Ascending aorta (tissue), 2 donors: ENCODE results near the gene BLID. TPM values are rescaled to one million over a fixed set of nuclear protein-coding genes. Genes with fewer than 3 reads are reported as not detected.

Experiments used
- DNase-seq, 2 donors: peaks; one replicate each; pipeline ENCODE4 v3.0.0-alpha.2; 2019; ENCODE audit warnings: low spot score in 2 of 2
- H3K27ac ChIP-seq, 2 donors: fragments of 200-600 bp; sonication (generic); one replicate each; pipeline ENCODE4 v1.5.1; 2016 to 2017; ENCODE audit warnings: mild to moderate bottlenecking in 1 of 2
- H3K27me3 ChIP-seq: fragments of 200-600 bp; sonication (generic); one replicate; pipeline ENCODE4 v1.5.1; 2017
- H3K36me3 ChIP-seq, 2 donors: fragments of 200-600 bp; sonication (generic); one replicate each; pipeline ENCODE4 v1.5.1; 2016
- H3K4me1 ChIP-seq, 2 donors: fragments of 200-600 bp; sonication (generic); one replicate each; pipeline ENCODE4 v1.5.1; 2016 to 2017; ENCODE audit warnings: mild to moderate bottlenecking in 1 of 2
- H3K4me3 ChIP-seq, 2 donors: fragments of 200-600 bp; sonication (generic); one replicate each; pipeline ENCODE4 v1.5.1; 2016 to 2017; ENCODE audit warnings: mild to moderate bottlenecking in 1 of 2
- H3K9me3 ChIP-seq, 2 donors: fragments of 200-600 bp; sonication (generic); one replicate each; pipeline ENCODE4 v1.5.1; 2016
- CTCF ChIP-seq, 3 experiments: fragments of 200-600 bp in 2 of 3; fragments of 450-650 bp in 1 of 3; sonication (generic) in 2 of 3; IDR thresholded peaks; one replicate each; pipeline ENCODE4 v1.5.1; 2016 to 2019; ENCODE audit warnings: antibody characterized with exemption in 3 of 3, mild to moderate bottlenecking in 1 of 3, moderate library complexity in 1 of 3
- intact Hi-C: fragments of 100-400 bp; cut with DNase I; formaldehyde crosslinking; loops from one replicate; pipeline ENCODE4 v1.15.1; 2023
- total RNA-seq: library from RNA; depleted of rRNA; stranded (reverse); fragments of >200 nt; gene quantifications from one replicate; pipeline ENCODE4 v1.1.0, GENCODE V29; 2016

The BLID gene
- total RNA-seq, 1 donor from 2014 or later = not detected

- Histone ChIP-seq H3K4me1 (peaks cover 0 to 7% of the 10 kb centered on the region in 2 donors), H3K36me3 (no peaks in the 10 kb centered on the region), H3K27ac (no peak overlapping the region), H3K9me3 (no peaks in the 10 kb centered on the region), H3K4me3 (no peak overlapping the region), H3K27me3 (no peaks in the 10 kb centered on the region)
- intact Hi-C loops = no loop called here
- DNase-seq = no peak
- TF ChIP-seq CTCF (IDR thresholded peaks at IDR 0.05) = no peak
Measured at GRCh38 chr11:122126024-122126688, 10.1 kb upstream of the BLID start.

- Histone ChIP-seq H3K27ac (peak overlapping the region in 1 of 2 donors; percentile 34), H3K4me3 (no peak overlapping the region), H3K36me3 (no peaks in the 10 kb centered on the region), H3K27me3 (no peaks in the 10 kb centered on the region), H3K4me1 (peaks cover 0 to 7% of the 10 kb centered on the region in 2 donors), H3K9me3 (no peaks in the 10 kb centered on the region)
- intact Hi-C loops = no loop called here
- no peak for TF ChIP-seq CTCF (IDR thresholded peaks at IDR 0.05)
- DNase-seq = no peak
Measured at GRCh38 chr11:122123263-122123929, 7.4 kb upstream of the BLID start.

- peaks cover 0 to 8% of the 10 kb centered on the region in 2 donors for H3K4me1 ChIP-seq
- H3K27ac ChIP-seq = no peak overlapping the region
- no peaks in the 10 kb centered on the region for H3K27me3 ChIP-seq
- intact Hi-C loops = no loop called here
- no peak for TF ChIP-seq CTCF (IDR thresholded peaks at IDR 0.05)
- no peak overlapping the region for H3K4me3 ChIP-seq
- H3K36me3 ChIP-seq = peaks cover 0 to 3% of the 10 kb centered on the region in 2 donors
- DNase-seq = no peak
- H3K9me3 ChIP-seq = no peaks in the 10 kb centered on the region
Measured at GRCh38 chr11:122122179-122122578, 6.2 kb upstream of the BLID start.

GRCh38 chr11:122120096-122120495, 4.1 kb upstream of the BLID start:
- intact Hi-C loops = no loop called here
- H3K4me3 ChIP-seq = no peak overlapping the region
- H3K9me3 ChIP-seq = no peaks in the 10 kb centered on the region
- no peak overlapping the region for H3K27ac ChIP-seq
- TF ChIP-seq CTCF (IDR thresholded peaks at IDR 0.05) = no peak
- H3K4me1 ChIP-seq = peaks cover 6 to 17% of the 10 kb centered on the region in 2 donors
- DNase-seq = no peak
- peaks cover 0 to 3% of the 10 kb centered on the region in 2 donors for H3K36me3 ChIP-seq
- no peaks in the 10 kb centered on the region for H3K27me3 ChIP-seq

GRCh38 chr11:122116591-122116990, 576 bp upstream of the BLID start:
- H3K9me3 ChIP-seq = no peaks in the 10 kb centered on the region
- intact Hi-C loops = no loop called here
- no peak for TF ChIP-seq CTCF (IDR thresholded peaks at IDR 0.05)
- H3K27me3 ChIP-seq = no peaks in the 10 kb centered on the region
- H3K36me3 ChIP-seq = peaks cover 0 to 3% of the 10 kb centered on the region in 2 donors
- DNase-seq = no peak
- peaks cover 6 to 21% of the 10 kb centered on the region in 2 donors for H3K4me1 ChIP-seq
- peak overlapping the region; percentile 41 to 61 for H3K27ac ChIP-seq
- H3K4me3 ChIP-seq = no peak overlapping the region
